ENCODE results near the gene PXMP4.

The PXMP4 gene

GRCh38 chr20:33654680-33655161 lies 65.4 kb downstream of the PXMP4 start:
- peak; percentile 23 for DNase-seq (ENCODE audit: low spot score)

GRCh38 chr20:33653900-33654596 lies 66.1 kb downstream of the PXMP4 start:
- peak; percentile 28 for DNase-seq (ENCODE audit: low spot score)

GRCh38 chr20:33653218-33653899 lies 66.8 kb downstream of the PXMP4 start:
- peak; percentile 88 for DNase-seq (ENCODE audit: low spot score)

Measured in D341Med (cell line).